Adipocyte (in vitro differentiated cells): ENCODE measurements around the gene RUNX1.
A peak's percentile ranks its signal among the peaks of the same experiment; 100 is the strongest.

ENCODE experiments used
- DNase-seq: peaks from one replicate; pipeline ENCODE4 v3.0.0-alpha.2; 2015; ENCODE audit warnings: low read depth
- H3K27me3 ChIP-seq: replicated peaks from 2 replicates; pipeline ENCODE4 v1.7.0; 2013; ENCODE audit warnings: mild to moderate bottlenecking, low read length, moderate library complexity; ENCODE audit not compliant: control insufficient read depth, insufficient read depth
- H3K36me3 ChIP-seq: 2 replicates; pipeline ENCODE4 v1.7.0; 2013; ENCODE audit warnings: low read length, mild to moderate bottlenecking, moderate library complexity; ENCODE audit not compliant: control insufficient read depth, insufficient read depth, severe bottlenecking
- H3K4me1 ChIP-seq: 2 replicates; pipeline ENCODE4 v1.7.0; 2013; ENCODE audit warnings: mild to moderate bottlenecking, low read length, moderate library complexity; ENCODE audit not compliant: control insufficient read depth, insufficient read depth
- H3K4me3 ChIP-seq: 2 replicates; pipeline ENCODE4 v1.7.0; 2013; ENCODE audit warnings: mild to moderate bottlenecking, low read length, moderate library complexity
- H3K9ac ChIP-seq: 2 replicates; pipeline ENCODE4 v1.7.0; 2013; ENCODE audit warnings: mild to moderate bottlenecking, low read length, moderate library complexity
- H3K9me3 ChIP-seq: 2 replicates; pipeline ENCODE4 v1.7.0; 2013; ENCODE audit warnings: mild to moderate bottlenecking, low read length, moderate library complexity; ENCODE audit not compliant: control insufficient read depth

The RUNX1 gene

GRCh38 chr21:34887725-34888568 lies 161.2 kb downstream of the RUNX1 start:
- H3K27me3 ChIP-seq, result no peaks in the 10 kb centered on the region
- peak overlapping the region; percentile 100 for H3K9ac ChIP-seq
- H3K4me1 ChIP-seq, result peaks cover 15% of the 10 kb centered on the region
- H3K36me3 ChIP-seq, result peaks cover 19% of the 10 kb centered on the region
- peak; percentile 95 for DNase-seq
- H3K4me3 ChIP-seq, result peak overlapping the region; percentile 97
- no peaks in the 10 kb centered on the region for H3K9me3 ChIP-seq

DNA sequence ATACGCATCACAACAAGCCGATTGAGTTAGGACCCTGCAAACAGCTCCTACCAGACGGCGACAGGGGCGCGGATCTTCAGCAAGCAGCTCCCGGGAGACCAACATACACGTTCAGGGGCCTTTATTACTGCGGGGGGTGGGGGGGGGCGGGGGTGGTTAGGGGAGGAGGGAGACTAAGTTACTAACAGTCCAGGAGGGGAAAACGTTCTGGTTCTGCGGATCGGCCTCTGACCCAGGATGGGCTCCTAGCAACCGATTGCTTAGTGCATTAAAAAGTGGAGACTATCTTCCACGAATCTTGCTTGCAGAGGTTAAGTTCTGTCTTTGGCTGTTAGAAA lies 162.0 kb downstream of the RUNX1 start:
- Histone ChIP-seq H3K36me3 (peaks cover 26% of the 10 kb centered on the region), H3K4me1 (peaks cover 19% of the 10 kb centered on the region), H3K9me3 (no peaks in the 10 kb centered on the region), H3K4me3 (peak overlapping the region; percentile 97), H3K9ac (peak overlapping the region; percentile 100), H3K27me3 (no peaks in the 10 kb centered on the region)
- DNase-seq, result peak; percentile 48

GRCh38 chr21:34886240-34887104 lies 162.6 kb downstream of the RUNX1 start:
- Histone ChIP-seq H3K4me1 (peaks cover 19% of the 10 kb centered on the region), H3K4me3 (peak overlapping the region; percentile 97), H3K9ac (peak overlapping the region; percentile 100), H3K36me3 (peaks cover 27% of the 10 kb centered on the region), H3K9me3 (no peaks in the 10 kb centered on the region), H3K27me3 (no peaks in the 10 kb centered on the region)
- peak; percentile 31 for DNase-seq

DNA sequence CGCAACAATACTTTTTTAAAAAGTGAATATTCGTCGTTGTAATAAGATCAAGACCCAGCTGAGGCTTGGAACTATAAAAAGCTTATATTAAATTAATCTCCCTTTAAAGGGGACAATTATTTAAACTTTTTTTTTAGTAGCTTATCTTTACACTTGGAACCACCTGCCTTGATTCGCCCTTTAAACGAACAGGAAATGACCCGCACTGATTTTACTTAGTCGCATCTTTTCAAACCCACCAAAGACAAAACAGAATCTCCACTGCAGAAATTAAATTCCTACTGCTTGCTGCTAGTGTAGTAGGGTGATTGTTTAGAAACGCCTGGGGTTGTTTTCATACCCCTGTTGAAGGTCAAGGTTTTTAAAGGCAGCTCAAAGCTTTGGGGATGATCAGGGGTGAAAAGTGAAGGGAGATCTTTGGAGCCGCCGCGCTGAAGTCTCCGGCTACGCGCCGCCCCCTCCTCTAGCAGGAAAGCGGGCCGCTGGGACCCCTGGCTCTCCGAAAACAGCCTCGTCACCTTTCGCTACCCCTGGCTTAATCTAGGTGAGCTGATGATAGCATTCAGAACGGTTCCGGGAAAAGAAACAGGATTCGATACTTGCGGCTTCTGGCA lies 163.4 kb downstream of the RUNX1 start:
- DNase-seq, result peak; percentile 45
- Histone ChIP-seq H3K36me3 (peaks cover 34% of the 10 kb centered on the region), H3K27me3 (no peaks in the 10 kb centered on the region), H3K4me1 (peaks cover 25% of the 10 kb centered on the region), H3K9me3 (no peaks in the 10 kb centered on the region), H3K9ac (peak overlapping the region; percentile 100), H3K4me3 (peak overlapping the region; percentile 97)

- peaks cover 30% of the 10 kb centered on the region for H3K4me1 ChIP-seq
- peak overlapping the region; percentile 97 for H3K4me3 ChIP-seq
- no peaks in the 10 kb centered on the region for H3K9me3 ChIP-seq
- H3K27me3 ChIP-seq, result no peaks in the 10 kb centered on the region
- H3K36me3 ChIP-seq, result peaks cover 40% of the 10 kb centered on the region
- DNase-seq, result peak; percentile 55
- H3K9ac ChIP-seq, result peak overlapping the region; percentile 100
Observed at GRCh38 chr21:34885125-34885524, 164.0 kb downstream of the RUNX1 start.

DNA sequence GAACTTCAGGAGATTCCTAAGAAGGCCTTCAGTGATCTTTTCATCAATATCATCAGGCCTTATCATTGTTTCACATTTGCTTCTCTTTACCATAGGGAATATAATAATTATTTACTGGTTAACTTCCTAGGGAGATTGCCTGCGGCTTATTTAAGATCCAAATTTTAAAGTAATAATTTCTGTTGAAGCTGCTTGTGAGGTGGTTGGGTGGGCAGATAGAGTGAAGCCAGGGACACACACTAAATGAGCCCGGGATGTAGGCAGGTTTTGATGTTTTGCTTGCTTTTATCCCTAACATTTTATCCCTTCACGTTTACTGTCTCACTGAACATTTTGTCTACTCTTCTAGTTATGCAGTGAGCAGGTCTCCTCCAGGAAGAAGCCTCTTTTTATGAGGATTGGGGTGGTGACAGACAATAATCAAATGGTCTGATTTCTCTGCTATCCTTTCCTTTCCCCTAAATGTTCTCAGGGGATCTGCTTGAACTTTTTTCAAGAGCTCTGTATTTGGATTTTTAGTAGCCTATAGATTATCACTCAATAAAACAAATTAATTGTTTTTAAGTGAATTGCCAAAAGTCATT lies 164.7 kb downstream of the RUNX1 start:
- Histone ChIP-seq H3K9me3 (no peaks in the 10 kb centered on the region), H3K36me3 (peaks cover 47% of the 10 kb centered on the region), H3K27me3 (no peaks in the 10 kb centered on the region), H3K4me3 (peak overlapping the region; percentile 97), H3K9ac (peak overlapping the region; percentile 100), H3K4me1 (peaks cover 37% of the 10 kb centered on the region)
- peak; percentile 42 for DNase-seq

- peak overlapping the region; percentile 100 for H3K9ac ChIP-seq
- H3K27me3 ChIP-seq, result no peaks in the 10 kb centered on the region
- peak overlapping the region; percentile 97 for H3K4me3 ChIP-seq
- H3K9me3 ChIP-seq, result no peaks in the 10 kb centered on the region
- peaks cover 55% of the 10 kb centered on the region for H3K36me3 ChIP-seq
- H3K4me1 ChIP-seq, result peaks cover 44% of the 10 kb centered on the region
- DNase-seq, result peak; percentile 47
Observed at GRCh38 chr21:34883491-34884271, 165.4 kb downstream of the RUNX1 start.

DNA sequence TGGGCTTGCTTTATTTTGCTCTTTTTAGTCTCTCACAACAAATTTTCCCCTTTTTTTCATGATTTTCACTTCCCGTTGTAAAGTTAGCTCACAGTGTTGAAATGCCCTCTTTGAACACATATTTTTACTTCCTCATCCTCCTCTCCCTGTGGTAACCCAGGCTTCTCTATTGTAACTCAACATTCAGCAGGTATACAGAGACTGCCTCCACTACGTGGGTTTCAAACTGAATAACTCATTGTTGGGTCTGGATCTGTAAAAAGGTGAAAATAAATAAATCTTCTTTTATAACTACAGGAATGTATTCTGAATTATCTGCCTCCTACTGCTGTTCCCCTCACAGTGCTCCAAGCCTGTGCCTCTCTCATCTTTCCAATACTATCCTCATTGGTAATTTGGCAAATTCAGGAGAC lies 166.4 kb downstream of the RUNX1 start:
- Histone ChIP-seq H3K4me3 (peak overlapping the region; percentile 97), H3K27me3 (no peaks in the 10 kb centered on the region)
- DNase-seq, result peak; percentile 55

DNA sequence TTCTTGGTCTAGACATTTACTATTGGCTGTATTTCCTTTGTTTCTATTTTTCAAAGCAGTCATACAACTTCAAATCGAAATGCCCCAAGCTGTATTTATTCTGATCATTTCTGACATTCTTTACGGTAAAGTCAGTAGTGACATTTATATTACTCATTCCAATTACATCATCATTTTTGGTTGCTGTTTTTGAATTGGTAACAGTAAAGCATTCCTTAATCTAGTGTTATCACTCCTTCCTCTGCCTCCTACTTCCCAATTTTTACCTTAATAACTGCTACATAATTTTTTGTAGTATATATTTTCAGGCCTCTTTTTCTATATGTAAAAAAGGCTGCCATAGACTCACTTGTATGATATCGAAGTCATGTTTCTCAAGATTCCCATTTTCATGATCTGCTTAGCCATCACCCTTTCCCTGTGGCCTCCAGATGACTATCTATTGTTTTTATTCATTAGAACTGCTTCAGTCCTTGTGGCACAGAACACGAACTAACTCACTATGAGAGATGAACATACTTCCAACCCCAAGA lies 167.2 kb downstream of the RUNX1 start:
- no peaks in the 10 kb centered on the region for H3K9me3 ChIP-seq
- peak; percentile 88 for DNase-seq
- peaks cover 72% of the 10 kb centered on the region for H3K36me3 ChIP-seq
- H3K9ac ChIP-seq, result peak overlapping the region; percentile 100
- H3K4me3 ChIP-seq, result peak overlapping the region; percentile 97
- H3K4me1 ChIP-seq, result peaks cover 57% of the 10 kb centered on the region
- H3K27me3 ChIP-seq, result no peaks in the 10 kb centered on the region

More for the DNA sequence above, 166.4 kb downstream of the RUNX1 start:
- H3K9me3 ChIP-seq, result no peaks in the 10 kb centered on the region
- H3K36me3 ChIP-seq, result peaks cover 64% of the 10 kb centered on the region
- peaks cover 52% of the 10 kb centered on the region for H3K4me1 ChIP-seq
- H3K9ac ChIP-seq, result peak overlapping the region; percentile 100

DNA sequence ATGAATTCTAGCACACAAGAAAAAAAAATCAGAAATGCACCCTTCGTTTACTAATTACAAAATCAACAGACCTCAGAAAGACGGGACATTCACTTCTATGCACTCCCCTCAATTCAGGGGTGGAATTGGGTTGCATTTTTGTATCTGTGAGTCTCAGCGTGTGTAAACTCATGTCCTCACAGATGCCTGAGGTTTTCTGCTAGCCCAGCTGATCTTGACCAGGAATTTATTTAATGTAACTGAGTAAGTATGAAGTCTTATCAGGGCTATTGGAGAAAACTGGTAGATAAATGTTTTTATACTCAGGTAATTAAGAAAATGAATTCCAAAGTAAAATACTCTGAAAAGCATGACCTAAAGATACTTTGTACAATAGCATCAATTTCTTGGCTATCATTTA lies 167.7 kb downstream of the RUNX1 start:
- DNase-seq, result peak; percentile 73

More for the DNA sequence above, 167.7 kb downstream of the RUNX1 start:
- H3K4me1 ChIP-seq, result peaks cover 59% of the 10 kb centered on the region
- H3K27me3 ChIP-seq, result no peaks in the 10 kb centered on the region
- H3K9me3 ChIP-seq, result no peaks in the 10 kb centered on the region
- peak overlapping the region; percentile 97 for H3K4me3 ChIP-seq
- H3K9ac ChIP-seq, result peak overlapping the region; percentile 100
- H3K36me3 ChIP-seq, result peaks cover 76% of the 10 kb centered on the region
